SK-N-SH (cell line): ENCODE data around the gene GIN1. TPM values are rescaled to one million over a fixed set of nuclear protein-coding genes. Genes with fewer than 3 reads are reported as not detected.

Experiments
- CTCF ChIA-PET: fragments of 300-600, 350-600 bp; formaldehyde crosslinking; extraction: SDS; loops from one replicate; lab custom pipeline; 2021; lab: Yijun Ruan, JAX
- POLR2A ChIA-PET: fragments of 350-600 bp; sonication (Branson Sonifier 250); formaldehyde crosslinking; extraction: SDS; loops from one replicate; lab custom pipeline; 2020; ENCODE audit warnings: antibody characterized with exemption, inconsistent platforms; lab: Yijun Ruan, JAX
- DNase-seq: peaks from one replicate; pipeline ENCODE4 v3.0.0; 2012
- H2AFZ ChIP-seq: fragments of 200-600 bp; sonication (generic); 2 replicates; pipeline ENCODE4 v1.8.1; 2016; ENCODE audit warnings: antibody characterized with exemption, mild to moderate bottlenecking, low read depth
- H3F3A ChIP-seq: fragments of 200-600 bp; sonication (generic); replicated peaks from 2 replicates; pipeline ENCODE3; 2016; ENCODE audit warnings: antibody characterized with exemption, mild to moderate bottlenecking; ENCODE audit not compliant: insufficient read depth
- H3K27ac ChIP-seq, 2 experiments: fragments of 200-500 bp in 1 of 2; fragments of 200-600 bp in 1 of 2; sonication (Bioruptor generic) in 1 of 2; sonication (generic), shearing (Covaris generic) in 1 of 2; 2 replicates each; pipeline versions ENCODE4 v1.5.1 to v1.6.1; 2014 to 2016; ENCODE audit warnings: low read depth in 2 of 2, inconsistent platforms in 1 of 2, low read length in 1 of 2, mild to moderate bottlenecking in 1 of 2, mixed read lengths in 1 of 2
- H3K27me3 ChIP-seq: fragments of 200-600 bp; sonication (generic), shearing (Covaris generic); 2 replicates; pipeline ENCODE4 v1.6.1; 2016; ENCODE audit warnings: mixed run types; ENCODE audit not compliant: insufficient read depth
- H3K36me3 ChIP-seq, 2 experiments: fragments of 200-500 bp in 1 of 2; fragments of 200-600 bp in 1 of 2; sonication (Bioruptor generic) in 1 of 2; sonication (generic) in 1 of 2; replicated peaks in 1 of 2; 2 replicates each; pipeline versions ENCODE3 to v1.5.1; 2014 to 2016; ENCODE audit warnings: low read length in 1 of 2, mild to moderate bottlenecking in 1 of 2; ENCODE audit not compliant: insufficient read depth in 2 of 2, control insufficient read depth in 1 of 2
- H3K4me1 ChIP-seq, 2 experiments: fragments of 200-500 bp in 1 of 2; fragments of 200-600 bp in 1 of 2; sonication (Bioruptor generic) in 1 of 2; sonication (generic), shearing (Covaris generic) in 1 of 2; 2 replicates each; pipeline versions ENCODE4 v1.5.1 to v1.6.1; 2014 to 2016; ENCODE audit warnings: low read depth in 1 of 2, low read length in 1 of 2, mixed run types in 1 of 2; ENCODE audit not compliant: insufficient read depth in 2 of 2, control insufficient read depth in 1 of 2
- H3K4me2 ChIP-seq: fragments of 200-600 bp; sonication (generic), shearing (Covaris generic); 2 replicates; pipeline ENCODE4 v1.6.1; 2017; ENCODE audit warnings: mixed run types
- H3K4me3 ChIP-seq, 2 experiments: fragments of 200-500 bp in 1 of 2; fragments of 200-600 bp in 1 of 2; sonication (Bioruptor generic) in 1 of 2; sonication (generic), shearing (Covaris generic) in 1 of 2; 2 replicates each; pipeline versions ENCODE4 v1.5.1 to v1.8.1; 2014 to 2016; ENCODE audit warnings: low read depth in 2 of 2, inconsistent platforms in 1 of 2, low read length in 1 of 2, mild to moderate bottlenecking in 1 of 2, mixed read lengths in 1 of 2, moderate library complexity in 1 of 2
- H3K79me2 ChIP-seq: fragments of 200-600 bp; sonication (generic); 2 replicates; pipeline ENCODE4 v1.8.1; 2017; ENCODE audit warnings: mild to moderate bottlenecking; ENCODE audit not compliant: insufficient read depth
- H3K9ac ChIP-seq: fragments of 200-600 bp; sonication (generic); 2 replicates; pipeline ENCODE4 v1.6.1; 2017; ENCODE audit warnings: mixed run types
- H3K9me2 ChIP-seq: fragments of 200-600 bp; sonication (generic); 2 replicates; pipeline ENCODE4 v1.6.1; 2017; ENCODE audit warnings: mixed run types
- H3K9me3 ChIP-seq: fragments of 200-600 bp; sonication (generic); 2 replicates; pipeline ENCODE4 v1.6.1; 2017; ENCODE audit warnings: mixed run types, mild to moderate bottlenecking, moderate library complexity
- H4K20me1 ChIP-seq: fragments of 200-600 bp; sonication (generic); 2 replicates; pipeline ENCODE4 v1.6.1; 2017; ENCODE audit warnings: mild to moderate bottlenecking, mixed run types; ENCODE audit not compliant: insufficient read depth
- EP300 ChIP-seq, 2 experiments: IDR thresholded peaks; 2 replicates each; pipeline versions ENCODE4 v1.4.0 to v1.6.1; 2012; ENCODE audit warnings: borderline replicate concordance in 1 of 2, low read depth in 1 of 2, low read length in 1 of 2
- FOXJ3 ChIP-seq: sonication (generic); formaldehyde crosslinking; IDR thresholded peaks from 2 replicates; pipeline ENCODE4 v1.5.1; 2020; ENCODE audit warnings: mild to moderate bottlenecking, missing genetic modification reagents
- GABPA ChIP-seq: IDR thresholded peaks from 2 replicates; pipeline ENCODE4 v1.4.0; 2012; ENCODE audit warnings: low read depth, mild to moderate bottlenecking
- MXI1 ChIP-seq: IDR thresholded peaks from 2 replicates; pipeline ENCODE4 v1.6.1; 2012; ENCODE audit warnings: mild to moderate bottlenecking, low read depth, low read length, improper control_type of control experiment
- NFIC ChIP-seq: IDR thresholded peaks from 2 replicates; pipeline ENCODE4 v1.4.0; 2012; ENCODE audit warnings: borderline replicate concordance
- RCOR1 ChIP-seq: fragments of 150-350 bp; IDR thresholded peaks from 2 replicates; pipeline ENCODE4 v1.6.1; 2017; ENCODE audit warnings: antibody characterized with exemption, low read length
- YY1 ChIP-seq: IDR thresholded peaks from 2 replicates; pipeline ENCODE4 v1.4.0; 2012; ENCODE audit warnings: low read depth, mild to moderate bottlenecking
- WGBS: methylation state at CpG from one replicate; pipeline ENCODE4 v1.1.6; 2017; ENCODE audit warnings: low lambda C conversion rate; 5-methylcytosine and 5-hydroxymethylcytosine counted together
- polyA plus RNA-seq, 3 experiments: library from polyadenylated mRNA; depleted of rRNA; stranded (reverse); fragments of >200 nt; gene quantifications; 2 replicates each; pipeline ENCODE4 v1.2.3, GENCODE V29; 2012
- TF ChIP-seq, protein P1 (sequence below): IDR thresholded peaks from 2 replicates; pipeline ENCODE4 v1.4.0; 2012; ENCODE audit warnings: low read depth
- TF ChIP-seq, protein P2 (sequence below): IDR thresholded peaks from 2 replicates; pipeline ENCODE4; 2012
- TF ChIP-seq, protein P3 (sequence below): fragments of 150-350 bp; IDR thresholded peaks from 2 replicates; pipeline ENCODE4 v1.6.1; 2017; ENCODE audit warnings: antibody characterized with exemption, low read length, low read depth, borderline replicate concordance
- TF ChIP-seq, protein P4 (sequence below): fragments of 200-600 bp; sonication (generic); IDR thresholded peaks from 2 replicates; pipeline ENCODE4 v1.6.1; 2017; ENCODE audit warnings: antibody characterized with exemption, mild to moderate bottlenecking, moderate library complexity
- TF ChIP-seq, protein P5 (sequence below): IDR thresholded peaks from 2 replicates; pipeline ENCODE4 v1.4.0; 2012; ENCODE audit warnings: low read depth, borderline replicate concordance

The GIN1 gene
- polyA plus RNA-seq, 1 of the 3 experiments (the other 2 are of a cell fraction): 1.3 TPM

DNA sequence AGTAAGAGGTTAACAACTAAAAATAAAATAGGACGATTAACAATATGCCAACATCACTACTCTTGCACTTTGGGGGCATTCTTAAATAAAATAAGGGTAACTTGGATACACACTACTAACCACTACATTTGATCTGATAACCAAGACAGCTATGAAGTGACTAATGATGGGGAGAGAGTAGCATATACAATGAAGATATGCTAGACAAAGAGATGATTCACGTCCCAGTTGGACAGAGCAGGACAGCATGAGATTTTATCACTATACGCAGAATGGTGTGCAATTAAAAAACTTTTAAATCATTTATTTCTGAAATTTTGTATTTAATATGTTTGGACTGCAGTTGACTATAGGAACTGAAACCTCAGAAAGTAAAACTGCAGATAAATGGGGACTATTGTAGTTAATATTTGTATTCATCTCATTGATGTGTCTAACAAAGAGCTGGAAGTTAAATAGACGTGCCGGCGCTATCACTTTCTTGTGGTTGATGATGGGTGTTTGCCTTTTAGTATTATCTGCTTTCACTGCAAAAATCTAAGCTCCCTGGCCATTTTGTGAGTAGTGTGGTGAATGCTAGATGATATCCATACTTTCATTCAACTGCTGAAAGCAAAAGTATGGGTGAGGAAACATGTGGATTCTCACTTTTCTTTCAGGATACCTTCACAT, 18.7 kb downstream of the GIN1 start (continued):
- TF ChIP-seq EP300 (IDR thresholded peaks at IDR 0.05; ENCODE audit: borderline replicate concordance in 1 of 2, low read depth in 1 of 2, low read length in 1 of 2) (peak in 1 of 2 experiments; percentile 65; a peak in 1 of 4 replicates), FOXJ3 (no peak), NFIC (peak; percentile 53), RCOR1 (no peak), GABPA (no peak), YY1 (no peak)
- TF ChIP-seq, protein P1, sequence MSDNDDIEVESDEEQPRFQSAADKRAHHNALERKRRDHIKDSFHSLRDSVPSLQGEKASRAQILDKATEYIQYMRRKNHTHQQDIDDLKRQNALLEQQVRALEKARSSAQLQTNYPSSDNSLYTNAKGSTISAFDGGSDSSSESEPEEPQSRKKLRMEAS: no peak
- TF ChIP-seq, protein P2, sequence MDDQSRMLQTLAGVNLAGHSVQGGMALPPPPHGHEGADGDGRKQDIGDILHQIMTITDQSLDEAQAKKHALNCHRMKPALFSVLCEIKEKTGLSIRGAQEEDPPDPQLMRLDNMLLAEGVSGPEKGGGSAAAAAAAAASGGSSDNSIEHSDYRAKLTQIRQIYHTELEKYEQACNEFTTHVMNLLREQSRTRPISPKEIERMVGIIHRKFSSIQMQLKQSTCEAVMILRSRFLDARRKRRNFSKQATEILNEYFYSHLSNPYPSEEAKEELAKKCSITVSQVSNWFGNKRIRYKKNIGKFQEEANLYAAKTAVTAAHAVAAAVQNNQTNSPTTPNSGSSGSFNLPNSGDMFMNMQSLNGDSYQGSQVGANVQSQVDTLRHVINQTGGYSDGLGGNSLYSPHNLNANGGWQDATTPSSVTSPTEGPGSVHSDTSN: peak; percentile 88

DNA sequence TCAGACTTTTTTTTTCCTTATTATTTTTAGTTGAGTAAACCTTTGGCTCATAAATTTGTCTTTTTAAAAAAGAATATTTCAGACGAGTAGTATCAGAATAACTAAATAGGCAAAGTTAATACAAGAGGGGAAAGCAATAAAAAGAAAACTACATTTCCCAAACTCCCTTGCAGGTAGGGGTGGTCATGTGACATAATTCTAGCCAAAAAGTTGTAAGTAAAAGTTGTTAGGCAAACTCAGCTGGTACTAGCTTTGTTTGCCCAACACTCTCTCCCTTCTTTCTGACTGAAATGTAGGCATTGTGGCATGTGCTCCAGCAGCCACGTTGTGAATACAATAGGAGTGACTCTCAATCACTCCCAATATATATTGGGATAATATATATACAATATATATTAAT, 20.9 kb downstream of the GIN1 start:
- TF ChIP-seq, protein P3, sequence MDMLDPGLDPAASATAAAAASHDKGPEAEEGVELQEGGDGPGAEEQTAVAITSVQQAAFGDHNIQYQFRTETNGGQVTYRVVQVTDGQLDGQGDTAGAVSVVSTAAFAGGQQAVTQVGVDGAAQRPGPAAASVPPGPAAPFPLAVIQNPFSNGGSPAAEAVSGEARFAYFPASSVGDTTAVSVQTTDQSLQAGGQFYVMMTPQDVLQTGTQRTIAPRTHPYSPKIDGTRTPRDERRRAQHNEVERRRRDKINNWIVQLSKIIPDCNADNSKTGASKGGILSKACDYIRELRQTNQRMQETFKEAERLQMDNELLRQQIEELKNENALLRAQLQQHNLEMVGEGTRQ: no peak
- TF ChIP-seq, protein P1: no peak
- TF ChIP-seq, protein P4, sequence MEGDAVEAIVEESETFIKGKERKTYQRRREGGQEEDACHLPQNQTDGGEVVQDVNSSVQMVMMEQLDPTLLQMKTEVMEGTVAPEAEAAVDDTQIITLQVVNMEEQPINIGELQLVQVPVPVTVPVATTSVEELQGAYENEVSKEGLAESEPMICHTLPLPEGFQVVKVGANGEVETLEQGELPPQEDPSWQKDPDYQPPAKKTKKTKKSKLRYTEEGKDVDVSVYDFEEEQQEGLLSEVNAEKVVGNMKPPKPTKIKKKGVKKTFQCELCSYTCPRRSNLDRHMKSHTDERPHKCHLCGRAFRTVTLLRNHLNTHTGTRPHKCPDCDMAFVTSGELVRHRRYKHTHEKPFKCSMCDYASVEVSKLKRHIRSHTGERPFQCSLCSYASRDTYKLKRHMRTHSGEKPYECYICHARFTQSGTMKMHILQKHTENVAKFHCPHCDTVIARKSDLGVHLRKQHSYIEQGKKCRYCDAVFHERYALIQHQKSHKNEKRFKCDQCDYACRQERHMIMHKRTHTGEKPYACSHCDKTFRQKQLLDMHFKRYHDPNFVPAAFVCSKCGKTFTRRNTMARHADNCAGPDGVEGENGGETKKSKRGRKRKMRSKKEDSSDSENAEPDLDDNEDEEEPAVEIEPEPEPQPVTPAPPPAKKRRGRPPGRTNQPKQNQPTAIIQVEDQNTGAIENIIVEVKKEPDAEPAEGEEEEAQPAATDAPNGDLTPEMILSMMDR: no peak
- no peak for TF ChIP-seq FOXJ3
- TF ChIP-seq NFIC: no peak
- TF ChIP-seq, protein P5, sequence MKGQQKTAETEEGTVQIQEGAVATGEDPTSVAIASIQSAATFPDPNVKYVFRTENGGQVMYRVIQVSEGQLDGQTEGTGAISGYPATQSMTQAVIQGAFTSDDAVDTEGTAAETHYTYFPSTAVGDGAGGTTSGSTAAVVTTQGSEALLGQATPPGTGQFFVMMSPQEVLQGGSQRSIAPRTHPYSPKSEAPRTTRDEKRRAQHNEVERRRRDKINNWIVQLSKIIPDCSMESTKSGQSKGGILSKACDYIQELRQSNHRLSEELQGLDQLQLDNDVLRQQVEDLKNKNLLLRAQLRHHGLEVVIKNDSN: peak; percentile 65; the same call in 1 of the 2 replicates
- TF ChIP-seq MXI1: no peak
- no peaks in the 10 kb centered on the region for H3K4me1 ChIP-seq
- ChIA-PET POLR2A (no interaction called here), CTCF (interaction anchor here (0.5 kb wide), 1 partner anchor 160 kb away, joined by 3 read pairs; no protein-coding TSS in a partner anchor)
- no peak overlapping the region for H2AFZ ChIP-seq
- H3K27ac ChIP-seq: no peak overlapping the region
- H3F3A ChIP-seq: peaks cover 23% of the 10 kb centered on the region
- no peaks in the 10 kb centered on the region for H3K27me3 ChIP-seq
- no peak overlapping the region for H3K4me2 ChIP-seq
- H3K9ac ChIP-seq: no peak overlapping the region
- no peaks in the 10 kb centered on the region for H3K79me2 ChIP-seq
- no peaks in the 10 kb centered on the region for H3K9me2 ChIP-seq
- H3K9me3 ChIP-seq: no peaks in the 10 kb centered on the region
- no peak for DNase-seq
- H3K4me3 ChIP-seq: no peak overlapping the region
- peaks cover 8 to 12% of the 10 kb centered on the region in 2 experiments for H3K36me3 ChIP-seq
- WGBS: 74% methylated on average over 2 of the region's 2 CpGs
- no peaks in the 10 kb centered on the region for H4K20me1 ChIP-seq
